ENCODE data around the gene GANC.
A peak's percentile ranks its signal among the peaks of the same experiment; 100 is the strongest.
"Not testable (repeated sequence)": the region's sequence is repeated elsewhere in the genome, so short reads cannot be mapped to it uniquely, and the experiment has no call there.

GANC gene, protein sequence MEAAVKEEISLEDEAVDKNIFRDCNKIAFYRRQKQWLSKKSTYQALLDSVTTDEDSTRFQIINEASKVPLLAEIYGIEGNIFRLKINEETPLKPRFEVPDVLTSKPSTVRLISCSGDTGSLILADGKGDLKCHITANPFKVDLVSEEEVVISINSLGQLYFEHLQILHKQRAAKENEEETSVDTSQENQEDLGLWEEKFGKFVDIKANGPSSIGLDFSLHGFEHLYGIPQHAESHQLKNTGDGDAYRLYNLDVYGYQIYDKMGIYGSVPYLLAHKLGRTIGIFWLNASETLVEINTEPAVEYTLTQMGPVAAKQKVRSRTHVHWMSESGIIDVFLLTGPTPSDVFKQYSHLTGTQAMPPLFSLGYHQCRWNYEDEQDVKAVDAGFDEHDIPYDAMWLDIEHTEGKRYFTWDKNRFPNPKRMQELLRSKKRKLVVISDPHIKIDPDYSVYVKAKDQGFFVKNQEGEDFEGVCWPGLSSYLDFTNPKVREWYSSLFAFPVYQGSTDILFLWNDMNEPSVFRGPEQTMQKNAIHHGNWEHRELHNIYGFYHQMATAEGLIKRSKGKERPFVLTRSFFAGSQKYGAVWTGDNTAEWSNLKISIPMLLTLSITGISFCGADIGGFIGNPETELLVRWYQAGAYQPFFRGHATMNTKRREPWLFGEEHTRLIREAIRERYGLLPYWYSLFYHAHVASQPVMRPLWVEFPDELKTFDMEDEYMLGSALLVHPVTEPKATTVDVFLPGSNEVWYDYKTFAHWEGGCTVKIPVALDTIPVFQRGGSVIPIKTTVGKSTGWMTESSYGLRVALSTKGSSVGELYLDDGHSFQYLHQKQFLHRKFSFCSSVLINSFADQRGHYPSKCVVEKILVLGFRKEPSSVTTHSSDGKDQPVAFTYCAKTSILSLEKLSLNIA (N-terminal part only)

GRCh38 chr15:42272939-42273899, at the start of gene GANC, which contains the start of gene TMEM87A:
GANC (plus strand) TSS chr15:42273201; CDS start chr15:42274482, 1,281 bp downstream.
TMEM87A (minus strand) TSS chr15:42273433; CDS start chr15:42273398, 35 bp downstream.
- DNase-seq (ENCODE audit: low read depth), result peak; percentile 98
- no peak for TF ChIP-seq CTCF (conservative IDR thresholded peaks at IDR 0.05; ENCODE audit: low read length)
- H3K4me3 ChIP-seq (ENCODE audit: low read length), result peak within 1 kb of the TSS; percentile 89

DNA sequence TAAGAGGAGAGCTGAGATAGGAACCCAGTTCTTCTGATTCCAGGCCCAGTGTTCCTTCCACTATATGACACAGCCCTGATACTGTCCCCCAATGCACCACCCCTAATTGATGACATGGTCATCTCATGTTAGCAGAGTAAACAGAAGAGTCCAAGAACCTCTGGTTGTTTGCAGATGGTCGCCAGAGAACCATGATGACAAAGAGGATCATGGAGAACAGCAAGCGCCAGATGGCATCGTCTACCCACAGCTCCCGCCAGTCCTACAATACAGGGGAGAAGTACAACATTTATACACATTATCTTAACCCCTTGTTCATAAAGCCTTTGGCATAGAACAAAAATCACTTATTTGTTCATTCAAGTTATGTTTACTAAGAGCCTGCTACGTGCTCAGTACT, 46.4 kb upstream of the GANC start:
- no peak overlapping the region for H3K4me3 ChIP-seq (ENCODE audit: low read length)
- DNase-seq (ENCODE audit: low read depth), result no peak
- no peak for TF ChIP-seq CTCF (conservative IDR thresholded peaks at IDR 0.05; ENCODE audit: low read length)

- DNase-seq (ENCODE audit: low read depth), result no peak
- no peak overlapping the region for H3K4me3 ChIP-seq (ENCODE audit: low read length)
- no peak for TF ChIP-seq CTCF (conservative IDR thresholded peaks at IDR 0.05; ENCODE audit: low read length)
Measured at GRCh38 chr15:42228036-42228435, 45.0 kb upstream of the GANC start.

DNA sequence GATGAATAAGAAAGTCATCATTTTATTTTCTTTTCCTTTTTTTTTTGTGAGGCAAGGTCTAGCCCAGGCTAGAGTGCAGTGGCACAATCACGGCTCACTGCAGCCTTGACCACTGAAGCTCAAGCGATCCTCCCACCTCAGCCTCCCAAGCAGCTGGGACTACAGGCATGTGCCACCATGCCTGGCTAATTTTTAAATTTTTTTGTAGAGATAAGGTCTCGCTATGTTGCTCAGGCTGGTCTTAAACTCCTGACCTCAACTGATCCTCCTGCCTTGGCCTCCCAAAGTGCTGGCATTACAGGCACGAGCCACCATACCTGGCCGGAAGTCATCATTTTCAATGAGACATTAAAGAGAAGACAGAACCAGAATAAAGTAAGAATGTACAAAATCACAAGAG, 44.0 kb upstream of the GANC start:
- not testable (repeated sequence) for H3K4me3 ChIP-seq (ENCODE audit: low read length); DNase-seq (ENCODE audit: low read depth)

GRCh38 chr15:42231088-42231487, 41.9 kb upstream of the GANC start:
- no peak overlapping the region for H3K4me3 ChIP-seq (ENCODE audit: low read length)

DNA sequence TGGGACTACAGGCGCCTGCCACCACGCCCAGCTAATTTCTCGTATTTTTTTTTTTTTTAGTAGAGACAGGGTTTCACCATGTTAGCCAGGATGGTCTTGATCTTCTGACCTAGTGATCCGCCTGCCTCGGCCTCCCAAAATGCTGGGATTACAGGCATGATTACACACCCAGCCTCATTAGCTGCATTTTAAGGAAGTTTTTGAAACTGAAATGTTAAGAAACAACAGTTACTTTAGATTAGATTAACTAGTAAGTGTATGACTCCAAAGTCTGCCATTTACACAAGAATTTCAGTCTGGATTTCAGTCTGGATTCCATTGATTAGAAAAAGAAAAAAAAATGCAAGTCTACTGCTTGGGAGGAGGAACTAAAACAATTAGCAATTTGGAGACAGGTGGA, 40.4 kb upstream of the GANC start:
- DNase-seq (ENCODE audit: low read depth), result no peak
- no peak overlapping the region for H3K4me3 ChIP-seq (ENCODE audit: low read length)
- TF ChIP-seq CTCF (conservative IDR thresholded peaks at IDR 0.05; ENCODE audit: low read length), result no peak

More at GRCh38 chr15:42231088-42231487, 41.9 kb upstream of the GANC start:
- no peak for DNase-seq (ENCODE audit: low read depth)
- no peak for TF ChIP-seq CTCF (conservative IDR thresholded peaks at IDR 0.05; ENCODE audit: low read length)

Measured in AG10803 (cell line).